ENCODE results near the gene HECTD1. TPM values are rescaled to one million over a fixed set of nuclear protein-coding genes. Genes with fewer than 3 reads are reported as not detected.

Gene HECTD1
- total and polyA plus RNA-seq, 10 of the 15 experiments (the other 5 are each of a cell fraction or from before 2014, with no cell fraction given): 27.3 to 116 (median 57.7) TPM

DNA sequence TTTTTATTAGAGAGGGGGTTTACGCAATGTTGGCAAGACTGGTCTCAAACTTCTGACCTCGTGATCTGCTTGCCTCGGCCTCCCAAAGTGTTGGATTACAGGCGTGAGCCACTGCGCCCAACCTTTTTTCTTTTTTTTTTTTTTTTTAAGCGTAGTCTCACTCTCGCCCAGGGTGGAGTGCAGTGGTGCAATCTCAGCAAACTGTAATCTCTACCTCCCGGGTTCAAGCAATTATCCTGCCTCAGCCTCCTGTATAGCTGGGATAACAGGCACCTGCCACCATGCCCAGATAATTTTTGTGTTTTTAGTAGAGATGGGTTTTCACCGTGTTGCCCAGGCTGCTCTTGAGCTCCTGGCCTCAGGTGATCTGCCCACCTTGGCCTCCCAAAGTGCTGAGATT is 8.8 kb upstream of the HECTD1 start (continued):
- no peak for TF ChIP-seq BCLAF1 (IDR thresholded peaks at IDR 0.05)
- no peak for TF ChIP-seq JUND (IDR thresholded peaks at IDR 0.05; ENCODE audit: low read depth, low read length)
- TF ChIP-seq MYB (IDR thresholded peaks at IDR 0.05; ENCODE audit: borderline replicate concordance, low read depth, low read length): no peak
- no peak for TF ChIP-seq YBX1 (IDR thresholded peaks at IDR 0.05)
- TF ChIP-seq NR2C2 (IDR thresholded peaks at IDR 0.05; ENCODE audit: borderline replicate concordance, control insufficient read depth, insufficient read length, low read depth): no peak
- no peak for TF ChIP-seq SMAD1 (IDR thresholded peaks at IDR 0.05; ENCODE audit: low read depth, partially characterized antibody)
- no peak for TF ChIP-seq IKZF2 (IDR thresholded peaks at IDR 0.05)
- TF ChIP-seq EP300 (IDR thresholded peaks at IDR 0.05; ENCODE audit: borderline replicate concordance in 1 of 2, control insufficient read depth in 1 of 2, low read depth in 2 of 2, low read length in 2 of 2): no peak
- TF ChIP-seq SIN3A (IDR thresholded peaks at IDR 0.05; ENCODE audit: low read depth, low read length): no peak
- TF ChIP-seq, protein P1, sequence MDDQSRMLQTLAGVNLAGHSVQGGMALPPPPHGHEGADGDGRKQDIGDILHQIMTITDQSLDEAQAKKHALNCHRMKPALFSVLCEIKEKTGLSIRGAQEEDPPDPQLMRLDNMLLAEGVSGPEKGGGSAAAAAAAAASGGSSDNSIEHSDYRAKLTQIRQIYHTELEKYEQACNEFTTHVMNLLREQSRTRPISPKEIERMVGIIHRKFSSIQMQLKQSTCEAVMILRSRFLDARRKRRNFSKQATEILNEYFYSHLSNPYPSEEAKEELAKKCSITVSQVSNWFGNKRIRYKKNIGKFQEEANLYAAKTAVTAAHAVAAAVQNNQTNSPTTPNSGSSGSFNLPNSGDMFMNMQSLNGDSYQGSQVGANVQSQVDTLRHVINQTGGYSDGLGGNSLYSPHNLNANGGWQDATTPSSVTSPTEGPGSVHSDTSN (IDR thresholded peaks at IDR 0.05; ENCODE audit: insufficient replicate concordance, low read depth, low read length): no peak
- TF ChIP-seq DPF2 (IDR thresholded peaks at IDR 0.05): no peak
- TF ChIP-seq, protein P2, sequence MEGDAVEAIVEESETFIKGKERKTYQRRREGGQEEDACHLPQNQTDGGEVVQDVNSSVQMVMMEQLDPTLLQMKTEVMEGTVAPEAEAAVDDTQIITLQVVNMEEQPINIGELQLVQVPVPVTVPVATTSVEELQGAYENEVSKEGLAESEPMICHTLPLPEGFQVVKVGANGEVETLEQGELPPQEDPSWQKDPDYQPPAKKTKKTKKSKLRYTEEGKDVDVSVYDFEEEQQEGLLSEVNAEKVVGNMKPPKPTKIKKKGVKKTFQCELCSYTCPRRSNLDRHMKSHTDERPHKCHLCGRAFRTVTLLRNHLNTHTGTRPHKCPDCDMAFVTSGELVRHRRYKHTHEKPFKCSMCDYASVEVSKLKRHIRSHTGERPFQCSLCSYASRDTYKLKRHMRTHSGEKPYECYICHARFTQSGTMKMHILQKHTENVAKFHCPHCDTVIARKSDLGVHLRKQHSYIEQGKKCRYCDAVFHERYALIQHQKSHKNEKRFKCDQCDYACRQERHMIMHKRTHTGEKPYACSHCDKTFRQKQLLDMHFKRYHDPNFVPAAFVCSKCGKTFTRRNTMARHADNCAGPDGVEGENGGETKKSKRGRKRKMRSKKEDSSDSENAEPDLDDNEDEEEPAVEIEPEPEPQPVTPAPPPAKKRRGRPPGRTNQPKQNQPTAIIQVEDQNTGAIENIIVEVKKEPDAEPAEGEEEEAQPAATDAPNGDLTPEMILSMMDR (IDR thresholded peaks at IDR 0.05 in 2 of 3, conservative IDR thresholded peaks at IDR 0.05 in 1 of 3; ENCODE audit: control insufficient read depth in 2 of 3, extremely low read depth in 1 of 3, insufficient read depth in 1 of 3, low read depth in 3 of 3, low read length in 3 of 3): no peak
- no peak for TF ChIP-seq TCF3 (IDR thresholded peaks at IDR 0.05; ENCODE audit: borderline replicate concordance, insufficient read depth, low read depth, low read length)
